K562 (cell line): ENCODE data around the gene CHRNB4.

Experiments used
- CXXC5 ChIP-seq: fragments of 250-450 bp; sonication (Bioruptor Pico); IDR thresholded peaks from 2 replicates; pipeline ENCODE4 v1.8.0; 2022; ENCODE audit warnings: inconsistent platforms, mild to moderate bottlenecking, moderate library complexity
- DIDO1 ChIP-seq: fragments of 450-650 bp; IDR thresholded peaks from 2 replicates; pipeline ENCODE4 v1.6.1; 2016; ENCODE audit warnings: low read depth, missing biosample characterization, missing genetic modification characterization
- EHMT2 ChIP-seq: fragments of 450-650 bp; IDR thresholded peaks from 2 replicates; pipeline ENCODE4 v1.6.1; 2018; ENCODE audit warnings: antibody characterized with exemption
- EP300 ChIP-seq: IDR thresholded peaks from 2 replicates; pipeline ENCODE4 v1.6.1; 2012; ENCODE audit warnings: low read length, improper control_type of control experiment
- POLR2AphosphoS2 ChIP-seq: IDR thresholded peaks from 2 replicates; pipeline ENCODE4 v1.6.1; 2012; ENCODE audit warnings: low read length, improper control_type of control experiment
- POLR2AphosphoS5 ChIP-seq: IDR thresholded peaks from 2 replicates; pipeline ENCODE4 v1.6.1; 2011; ENCODE audit warnings: mild to moderate bottlenecking, low read depth, low read length, moderate library complexity; ENCODE audit not compliant: control insufficient read depth, insufficient read depth
- RAD21 ChIP-seq, 2 experiments: fragments of 250-450 bp in 1 of 2; fragments of 450-650 bp in 1 of 2; sonication (Bioruptor Pico) in 1 of 2; formaldehyde crosslinking in 1 of 2; IDR thresholded peaks in 1 of 2; conservative IDR thresholded peaks in 1 of 2; 2 replicates each; pipeline versions ENCODE4 v1.4.0 to v1.8.0; 2020 to 2022; ENCODE audit warnings: mild to moderate bottlenecking in 2 of 2, moderate library complexity in 1 of 2
- ZBTB1 ChIP-seq: sonication (generic); formaldehyde crosslinking; IDR thresholded peaks from 2 replicates; pipeline ENCODE4 v1.8.1; 2023; ENCODE audit warnings: missing genetic modification reagents, low read depth, mild to moderate bottlenecking, borderline replicate concordance
- ZNF140 ChIP-seq: fragments of 250-450 bp; sonication (Bioruptor Pico); IDR thresholded peaks from 2 replicates; pipeline ENCODE4 v1.8.0; 2021; ENCODE audit warnings: moderate library complexity, mild to moderate bottlenecking, inconsistent platforms
- TF ChIP-seq, protein P1 (sequence below): IDR thresholded peaks from 2 replicates; pipeline ENCODE4 v1.6.1; 2012; ENCODE audit warnings: low read depth, low read length, improper control_type of control experiment, borderline replicate concordance
- TF ChIP-seq, protein P2 (sequence below): fragments of 450-650 bp; IDR thresholded peaks from 2 replicates; pipeline ENCODE4 v1.6.1; 2016; ENCODE audit warnings: borderline replicate concordance
- TF ChIP-seq, protein P3 (sequence below), 3 experiments: IDR thresholded peaks in 2 of 3; conservative IDR thresholded peaks in 1 of 3; 2 replicates each; pipeline ENCODE4 v1.5.1; 2011 to 2012; ENCODE audit warnings: low read length in 3 of 3, mild to moderate bottlenecking in 3 of 3, control low read depth in 2 of 3, improper control_type of control experiment in 1 of 3, inconsistent platforms in 1 of 3, low read depth in 1 of 3, mixed read lengths in 1 of 3, moderate library complexity in 1 of 3; ENCODE audit not compliant: insufficient read depth in 2 of 3

DNA sequence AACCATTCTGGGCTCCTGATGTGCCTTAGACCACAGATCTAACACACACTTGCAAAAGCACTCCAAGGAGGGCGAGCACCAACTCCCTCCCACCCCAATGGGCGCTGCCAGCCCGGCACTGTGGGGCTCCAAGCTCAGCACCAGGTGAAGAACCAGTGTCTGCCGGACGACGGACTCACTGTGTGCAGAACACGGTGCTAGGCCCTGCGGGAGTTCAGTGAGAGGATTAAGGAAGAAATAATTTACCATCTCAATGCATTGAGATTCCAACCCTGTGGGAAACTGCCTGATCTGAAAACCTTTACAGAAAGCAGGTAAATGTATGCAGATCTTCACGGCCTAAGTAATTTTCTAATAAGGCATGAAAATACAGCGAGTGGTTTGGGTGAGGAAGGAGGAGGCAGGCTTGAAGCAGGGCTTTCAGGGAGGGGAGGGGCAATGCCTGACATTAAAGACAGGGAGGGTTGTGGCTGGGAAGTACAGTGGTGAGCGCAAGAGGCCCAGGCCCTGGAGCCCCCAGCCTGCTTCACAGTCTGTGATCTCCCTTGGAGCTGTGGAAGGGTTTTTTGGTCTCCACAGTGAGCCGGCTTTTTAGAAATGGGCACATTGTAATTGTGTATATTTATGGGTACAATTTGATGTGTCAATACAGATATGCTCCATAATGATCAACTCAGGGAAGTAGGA lies 35.6 kb upstream of the CHRNB4 start:
- no peak for TF ChIP-seq ZBTB1
- TF ChIP-seq, protein P1, sequence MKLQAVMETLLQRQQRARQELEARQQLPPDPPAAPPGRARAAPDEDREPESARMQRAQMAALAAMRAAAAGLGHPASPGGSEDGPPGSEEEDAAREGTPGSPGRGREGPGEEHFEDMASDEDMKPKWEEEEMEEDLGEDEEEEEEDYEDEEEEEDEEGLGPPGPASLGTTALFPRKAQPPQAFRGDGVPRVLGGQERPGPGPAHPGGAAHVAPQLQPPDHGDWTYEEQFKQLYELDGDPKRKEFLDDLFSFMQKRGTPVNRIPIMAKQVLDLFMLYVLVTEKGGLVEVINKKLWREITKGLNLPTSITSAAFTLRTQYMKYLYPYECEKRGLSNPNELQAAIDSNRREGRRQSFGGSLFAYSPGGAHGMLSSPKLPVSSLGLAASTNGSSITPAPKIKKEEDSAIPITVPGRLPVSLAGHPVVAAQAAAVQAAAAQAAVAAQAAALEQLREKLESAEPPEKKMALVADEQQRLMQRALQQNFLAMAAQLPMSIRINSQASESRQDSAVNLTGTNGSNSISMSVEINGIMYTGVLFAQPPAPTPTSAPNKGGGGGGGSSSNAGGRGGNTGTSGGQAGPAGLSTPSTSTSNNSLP, result no peak
- TF ChIP-seq ZNF140 (CRISPR knock-in tag), result no peak
- TF ChIP-seq, protein P2, sequence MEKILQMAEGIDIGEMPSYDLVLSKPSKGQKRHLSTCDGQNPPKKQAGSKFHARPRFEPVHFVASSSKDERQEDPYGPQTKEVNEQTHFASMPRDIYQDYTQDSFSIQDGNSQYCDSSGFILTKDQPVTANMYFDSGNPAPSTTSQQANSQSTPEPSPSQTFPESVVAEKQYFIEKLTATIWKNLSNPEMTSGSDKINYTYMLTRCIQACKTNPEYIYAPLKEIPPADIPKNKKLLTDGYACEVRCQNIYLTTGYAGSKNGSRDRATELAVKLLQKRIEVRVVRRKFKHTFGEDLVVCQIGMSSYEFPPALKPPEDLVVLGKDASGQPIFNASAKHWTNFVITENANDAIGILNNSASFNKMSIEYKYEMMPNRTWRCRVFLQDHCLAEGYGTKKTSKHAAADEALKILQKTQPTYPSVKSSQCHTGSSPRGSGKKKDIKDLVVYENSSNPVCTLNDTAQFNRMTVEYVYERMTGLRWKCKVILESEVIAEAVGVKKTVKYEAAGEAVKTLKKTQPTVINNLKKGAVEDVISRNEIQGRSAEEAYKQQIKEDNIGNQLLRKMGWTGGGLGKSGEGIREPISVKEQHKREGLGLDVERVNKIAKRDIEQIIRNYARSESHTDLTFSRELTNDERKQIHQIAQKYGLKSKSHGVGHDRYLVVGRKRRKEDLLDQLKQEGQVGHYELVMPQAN, result no peak
- TF ChIP-seq POLR2AphosphoS5, result no peak
- no peak for TF ChIP-seq POLR2AphosphoS2
- no peak for TF ChIP-seq RAD21 (CRISPR knock-in tag; conservative IDR thresholded peaks at IDR 0.05 in 1 of 2, IDR thresholded peaks at IDR 0.05 in 1 of 2)
- TF ChIP-seq, protein P3, sequence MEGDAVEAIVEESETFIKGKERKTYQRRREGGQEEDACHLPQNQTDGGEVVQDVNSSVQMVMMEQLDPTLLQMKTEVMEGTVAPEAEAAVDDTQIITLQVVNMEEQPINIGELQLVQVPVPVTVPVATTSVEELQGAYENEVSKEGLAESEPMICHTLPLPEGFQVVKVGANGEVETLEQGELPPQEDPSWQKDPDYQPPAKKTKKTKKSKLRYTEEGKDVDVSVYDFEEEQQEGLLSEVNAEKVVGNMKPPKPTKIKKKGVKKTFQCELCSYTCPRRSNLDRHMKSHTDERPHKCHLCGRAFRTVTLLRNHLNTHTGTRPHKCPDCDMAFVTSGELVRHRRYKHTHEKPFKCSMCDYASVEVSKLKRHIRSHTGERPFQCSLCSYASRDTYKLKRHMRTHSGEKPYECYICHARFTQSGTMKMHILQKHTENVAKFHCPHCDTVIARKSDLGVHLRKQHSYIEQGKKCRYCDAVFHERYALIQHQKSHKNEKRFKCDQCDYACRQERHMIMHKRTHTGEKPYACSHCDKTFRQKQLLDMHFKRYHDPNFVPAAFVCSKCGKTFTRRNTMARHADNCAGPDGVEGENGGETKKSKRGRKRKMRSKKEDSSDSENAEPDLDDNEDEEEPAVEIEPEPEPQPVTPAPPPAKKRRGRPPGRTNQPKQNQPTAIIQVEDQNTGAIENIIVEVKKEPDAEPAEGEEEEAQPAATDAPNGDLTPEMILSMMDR (IDR thresholded peaks at IDR 0.05 in 2 of 3, conservative IDR thresholded peaks at IDR 0.05 in 1 of 3; ENCODE audit: insufficient read depth in 2 of 3, low read depth in 1 of 3, low read length in 3 of 3), result no peak
- TF ChIP-seq EHMT2, result no peak
- TF ChIP-seq DIDO1 (tag), result no peak
- no peak for TF ChIP-seq EP300
- no peak for TF ChIP-seq CXXC5
